Neural cell (in vitro differentiated cells): ENCODE measurements around the gene SLC30A5.

ENCODE experiments used
- EP300 ChIP-seq: fragments of 450-650 bp; conservative IDR thresholded peaks from 2 replicates; pipeline ENCODE4 v1.6.1; 2014; ENCODE audit warnings: antibody characterized with exemption, mild to moderate bottlenecking, moderate library complexity; ENCODE audit not compliant: poor library complexity, severe bottlenecking
- EZH2 ChIP-seq: fragments of 200-600, 300-800 bp; shearing (Covaris generic), sonication (generic); IDR thresholded peaks from 2 replicates; pipeline ENCODE4 v1.6.1; 2014; ENCODE audit warnings: antibody characterized with exemption, low read length, borderline replicate concordance, mild to moderate bottlenecking; ENCODE audit not compliant: insufficient read depth, poor library complexity, severe bottlenecking
- MXI1 ChIP-seq: fragments of 450-650 bp; conservative IDR thresholded peaks from 2 replicates; pipeline ENCODE4 v1.6.1; 2014; ENCODE audit warnings: antibody characterized with exemption, mild to moderate bottlenecking; ENCODE audit not compliant: poor library complexity, severe bottlenecking
- POLR2AphosphoS5 ChIP-seq: IDR thresholded peaks from 2 replicates; pipeline ENCODE4 v1.6.1; 2012
- RAD21 ChIP-seq: fragments of 450-650 bp; conservative IDR thresholded peaks from 2 replicates; pipeline ENCODE4 v1.6.1; 2014; ENCODE audit warnings: antibody characterized with exemption, mild to moderate bottlenecking, moderate library complexity
- SMC3 ChIP-seq: fragments of 450-650 bp; conservative IDR thresholded peaks from 2 replicates; pipeline ENCODE4 v1.6.1; 2014; ENCODE audit warnings: antibody characterized with exemption, mild to moderate bottlenecking, moderate library complexity; ENCODE audit not compliant: poor library complexity
- TAF1 ChIP-seq: IDR thresholded peaks from 2 replicates; pipeline ENCODE4 v1.6.1; 2012; ENCODE audit warnings: low read depth
- TF ChIP-seq, protein P1 (sequence below): fragments of 450-650 bp; IDR thresholded peaks from 2 replicates; pipeline ENCODE4 v1.5.1; 2014; ENCODE audit warnings: antibody characterized with exemption, mild to moderate bottlenecking, moderate library complexity; ENCODE audit not compliant: poor library complexity, severe bottlenecking
- TF ChIP-seq, protein P2 (sequence below): IDR thresholded peaks from 2 replicates; pipeline ENCODE4 v1.6.1; 2012; ENCODE audit warnings: borderline replicate concordance

DNA sequence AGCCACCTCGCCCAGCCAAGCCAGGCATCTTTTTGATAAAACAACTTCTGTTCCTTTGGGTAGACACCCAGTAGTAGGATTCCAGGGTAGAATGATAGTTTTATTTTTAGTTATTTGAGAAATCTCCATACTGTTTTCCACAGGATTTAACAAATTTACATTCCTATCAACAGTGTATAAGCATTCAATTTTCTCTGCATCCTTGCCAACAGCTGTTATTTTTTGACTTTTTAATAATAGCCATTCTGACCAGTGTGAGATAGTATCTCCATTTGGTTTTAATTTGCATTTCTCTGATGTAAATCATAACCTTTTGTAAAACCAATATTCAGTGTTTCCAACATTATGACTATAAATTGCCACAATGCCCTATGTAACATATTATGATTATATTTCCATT is 45.0 kb downstream of the SLC30A5 start:
- TF ChIP-seq EZH2 (no peak), POLR2AphosphoS5 (no peak), SMC3 (no peak), TAF1 (no peak), MXI1 (no peak), RAD21 (no peak), EP300 (no peak)
- TF ChIP-seq, protein P1, sequence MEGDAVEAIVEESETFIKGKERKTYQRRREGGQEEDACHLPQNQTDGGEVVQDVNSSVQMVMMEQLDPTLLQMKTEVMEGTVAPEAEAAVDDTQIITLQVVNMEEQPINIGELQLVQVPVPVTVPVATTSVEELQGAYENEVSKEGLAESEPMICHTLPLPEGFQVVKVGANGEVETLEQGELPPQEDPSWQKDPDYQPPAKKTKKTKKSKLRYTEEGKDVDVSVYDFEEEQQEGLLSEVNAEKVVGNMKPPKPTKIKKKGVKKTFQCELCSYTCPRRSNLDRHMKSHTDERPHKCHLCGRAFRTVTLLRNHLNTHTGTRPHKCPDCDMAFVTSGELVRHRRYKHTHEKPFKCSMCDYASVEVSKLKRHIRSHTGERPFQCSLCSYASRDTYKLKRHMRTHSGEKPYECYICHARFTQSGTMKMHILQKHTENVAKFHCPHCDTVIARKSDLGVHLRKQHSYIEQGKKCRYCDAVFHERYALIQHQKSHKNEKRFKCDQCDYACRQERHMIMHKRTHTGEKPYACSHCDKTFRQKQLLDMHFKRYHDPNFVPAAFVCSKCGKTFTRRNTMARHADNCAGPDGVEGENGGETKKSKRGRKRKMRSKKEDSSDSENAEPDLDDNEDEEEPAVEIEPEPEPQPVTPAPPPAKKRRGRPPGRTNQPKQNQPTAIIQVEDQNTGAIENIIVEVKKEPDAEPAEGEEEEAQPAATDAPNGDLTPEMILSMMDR: no peak
- TF ChIP-seq, protein P2, sequence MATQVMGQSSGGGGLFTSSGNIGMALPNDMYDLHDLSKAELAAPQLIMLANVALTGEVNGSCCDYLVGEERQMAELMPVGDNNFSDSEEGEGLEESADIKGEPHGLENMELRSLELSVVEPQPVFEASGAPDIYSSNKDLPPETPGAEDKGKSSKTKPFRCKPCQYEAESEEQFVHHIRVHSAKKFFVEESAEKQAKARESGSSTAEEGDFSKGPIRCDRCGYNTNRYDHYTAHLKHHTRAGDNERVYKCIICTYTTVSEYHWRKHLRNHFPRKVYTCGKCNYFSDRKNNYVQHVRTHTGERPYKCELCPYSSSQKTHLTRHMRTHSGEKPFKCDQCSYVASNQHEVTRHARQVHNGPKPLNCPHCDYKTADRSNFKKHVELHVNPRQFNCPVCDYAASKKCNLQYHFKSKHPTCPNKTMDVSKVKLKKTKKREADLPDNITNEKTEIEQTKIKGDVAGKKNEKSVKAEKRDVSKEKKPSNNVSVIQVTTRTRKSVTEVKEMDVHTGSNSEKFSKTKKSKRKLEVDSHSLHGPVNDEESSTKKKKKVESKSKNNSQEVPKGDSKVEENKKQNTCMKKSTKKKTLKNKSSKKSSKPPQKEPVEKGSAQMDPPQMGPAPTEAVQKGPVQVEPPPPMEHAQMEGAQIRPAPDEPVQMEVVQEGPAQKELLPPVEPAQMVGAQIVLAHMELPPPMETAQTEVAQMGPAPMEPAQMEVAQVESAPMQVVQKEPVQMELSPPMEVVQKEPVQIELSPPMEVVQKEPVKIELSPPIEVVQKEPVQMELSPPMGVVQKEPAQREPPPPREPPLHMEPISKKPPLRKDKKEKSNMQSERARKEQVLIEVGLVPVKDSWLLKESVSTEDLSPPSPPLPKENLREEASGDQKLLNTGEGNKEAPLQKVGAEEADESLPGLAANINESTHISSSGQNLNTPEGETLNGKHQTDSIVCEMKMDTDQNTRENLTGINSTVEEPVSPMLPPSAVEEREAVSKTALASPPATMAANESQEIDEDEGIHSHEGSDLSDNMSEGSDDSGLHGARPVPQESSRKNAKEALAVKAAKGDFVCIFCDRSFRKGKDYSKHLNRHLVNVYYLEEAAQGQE: no peak
